Small intestine (tissue), 7 donors: Measurements from ENCODE around the gene RAB22A. TPM values are rescaled to one million over a fixed set of nuclear protein-coding genes. Genes with fewer than 3 reads are reported as not detected.

Experiments
- DNase-seq, 2 donors: peaks; one replicate each; pipeline versions ENCODE4 v3.0.0 to v3.0.0-alpha.2; 2013
- FAIRE-seq: peaks from 2 replicates; lab custom pipeline; 2012; peaks lifted over from hg19 to GRCh38; lab: Jason Lieb, UNC
- H3K27ac ChIP-seq, 3 donors: one replicate each; pipeline ENCODE4 v1.5.1; 2013; ENCODE audit warnings: low read length in 2 of 3, mild to moderate bottlenecking in 2 of 3, control low read depth in 1 of 3, inconsistent platforms in 1 of 3, low read depth in 1 of 3, moderate library complexity in 1 of 3
- H3K27me3 ChIP-seq, 3 donors: one replicate each; pipeline ENCODE4 v1.6.1; 2013; ENCODE audit warnings: low read length in 3 of 3, inconsistent platforms in 1 of 3; ENCODE audit not compliant: control insufficient read depth in 3 of 3, insufficient read depth in 3 of 3
- H3K36me3 ChIP-seq, 3 donors: one replicate each; pipeline ENCODE4 v1.6.1; 2013; ENCODE audit warnings: low read length in 3 of 3, inconsistent platforms in 1 of 3, low read depth in 1 of 3, mild to moderate bottlenecking in 1 of 3, moderate library complexity in 1 of 3; ENCODE audit not compliant: control insufficient read depth in 3 of 3, insufficient read depth in 2 of 3
- H3K4me1 ChIP-seq, 3 donors: one replicate each; pipeline ENCODE4 v1.6.1; 2013; ENCODE audit warnings: low read length in 2 of 3, inconsistent platforms in 1 of 3, low read depth in 1 of 3, mild to moderate bottlenecking in 1 of 3, moderate library complexity in 1 of 3; ENCODE audit not compliant: control insufficient read depth in 3 of 3, insufficient read depth in 2 of 3
- H3K4me3 ChIP-seq, 3 donors: one replicate each; pipeline ENCODE4 v1.5.1; 2013; ENCODE audit warnings: low read length in 3 of 3, control low read depth in 1 of 3, inconsistent platforms in 1 of 3, low read depth in 1 of 3, mild to moderate bottlenecking in 1 of 3, moderate library complexity in 1 of 3
- H3K9me3 ChIP-seq, 2 donors: one replicate each; pipeline ENCODE4 v1.6.1; 2013; ENCODE audit warnings: low read depth in 1 of 2, low read length in 1 of 2; ENCODE audit not compliant: control insufficient read depth in 2 of 2, insufficient read depth in 1 of 2
- WGBS, 3 donors: extraction: QIAGEN DNeasy Blood & Tissue Kit; methylation state at CpG; one replicate each; pipeline ENCODE4 v1.1.7; 2013; 5-methylcytosine and 5-hydroxymethylcytosine counted together
- polyA plus RNA-seq, 4 donors: library from polyadenylated mRNA; stranded (reverse) in 3 of 4; unstranded in 1 of 4; fragments of 200-250 nt in 3 of 4; fragments of 120-200 nt in 1 of 4; gene quantifications; one replicate each; pipeline versions ENCODE4 v1.2.1 to v1.2.3, GENCODE V29; 2013
- donor health status: healthy with polysubstance abuse.
- donor health status: control.
- donor health status: control.
- donor health status: Bipolar disorder and iron deficiency.
- donor health status: healthy.

RAB22A gene
- polyA plus RNA-seq, 4 donors = 6.9 to 19.7 (median 12.1) TPM

DNA sequence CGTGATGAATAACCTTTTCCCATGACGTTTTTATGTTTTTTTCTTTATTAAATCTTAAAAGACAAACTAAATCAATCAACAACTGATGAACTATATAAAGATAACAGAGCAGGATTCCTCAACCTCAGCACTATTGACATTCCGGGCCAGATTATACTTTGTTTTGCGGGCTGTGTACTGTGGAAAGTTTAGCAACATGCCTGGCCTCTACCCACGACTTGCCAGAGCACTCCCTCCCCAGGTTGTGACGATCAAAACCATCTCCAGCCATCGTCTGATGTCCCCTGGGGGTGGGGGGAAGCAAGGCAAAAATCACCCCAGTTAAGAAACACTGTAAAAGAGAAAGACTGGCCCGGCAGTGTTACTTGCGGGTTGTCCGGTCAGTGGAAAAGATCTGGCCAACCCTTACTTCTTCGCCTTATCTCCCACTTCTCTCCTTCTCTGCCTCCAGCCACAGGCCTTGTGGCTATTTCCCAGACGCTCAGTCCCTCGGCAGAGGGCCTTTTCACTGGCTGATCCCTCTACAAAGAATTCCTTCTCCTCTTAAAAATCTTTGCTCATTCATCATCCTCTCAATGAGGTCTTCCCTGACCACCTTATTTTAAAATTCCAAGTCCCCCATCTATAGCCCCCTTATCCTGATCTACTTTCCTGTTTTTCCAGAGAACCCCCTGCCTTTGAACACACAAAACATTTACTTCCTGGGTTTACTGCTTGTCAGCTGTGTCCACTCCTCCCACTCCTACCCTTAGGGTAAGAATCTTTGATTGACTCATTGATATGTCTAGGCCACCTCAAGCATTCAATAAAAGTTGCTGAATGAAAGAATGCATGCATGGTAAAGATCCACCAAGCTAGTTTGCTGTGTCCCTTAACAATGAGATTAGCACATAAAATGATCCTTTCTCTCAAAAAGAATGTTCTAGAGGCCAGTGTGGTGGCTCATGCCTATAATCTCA is 14.7 kb upstream of the RAB22A start:
- Histone ChIP-seq H3K9me3 (no peaks in the 10 kb centered on the region), H3K27me3 (no peaks in the 10 kb centered on the region), H3K4me3 (no peak overlapping the region), H3K4me1 (no peaks in the 10 kb centered on the region), H3K27ac (no peak overlapping the region), H3K36me3 (no peaks in the 10 kb centered on the region)
- WGBS, 3 donors = 83 to 87% (median 87%) methylated on average over 13 of the region's 13 CpGs
- no peak for FAIRE-seq
- no peak for DNase-seq

DNA sequence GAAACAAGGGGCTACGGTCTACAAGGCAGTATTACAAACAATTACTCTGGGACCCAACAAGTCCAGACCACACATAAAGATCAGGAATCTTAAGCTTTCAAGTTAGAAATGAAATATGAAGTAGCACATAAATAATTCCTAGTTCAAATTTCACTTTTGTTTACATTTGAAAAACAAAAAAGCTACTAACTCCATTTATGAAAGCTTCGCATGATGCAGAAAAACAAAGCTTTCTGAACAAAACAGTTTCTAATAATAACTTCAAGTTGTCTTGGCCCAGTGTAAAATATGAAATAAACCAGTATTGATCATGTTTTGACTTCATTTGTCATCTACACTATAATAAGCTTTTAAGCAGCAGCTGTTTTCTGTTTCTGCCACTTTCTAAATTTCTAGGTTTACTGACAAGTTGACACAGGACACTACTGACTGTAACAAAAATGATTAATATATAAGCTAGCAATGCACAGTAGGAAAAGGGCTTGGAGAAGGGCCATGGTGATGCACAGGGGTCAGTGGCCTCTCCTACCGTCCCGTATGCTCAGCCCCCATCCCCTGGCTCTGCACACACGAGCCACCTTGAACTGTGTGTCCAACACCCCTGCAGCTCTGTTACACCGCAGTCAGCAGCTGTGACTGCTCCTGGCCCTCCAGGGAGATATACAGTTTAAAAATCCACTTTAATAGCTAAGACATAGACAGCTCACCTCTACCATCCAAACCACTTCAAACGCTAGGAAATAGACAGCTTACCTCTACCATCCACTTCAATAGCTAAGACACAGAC is 13.3 kb upstream of the RAB22A start:
- H3K27ac ChIP-seq = no peak overlapping the region
- H3K4me3 ChIP-seq = no peak overlapping the region
- no peaks in the 10 kb centered on the region for H3K27me3 ChIP-seq
- WGBS, 3 donors = 77 to 95% (median 93%) methylated on average over 7 of the region's 7 CpGs
- no peaks in the 10 kb centered on the region for H3K9me3 ChIP-seq
- H3K4me1 ChIP-seq = no peaks in the 10 kb centered on the region
- DNase-seq (no peak), FAIRE-seq (no peak)
- peaks cover 0 to 2% (median 0%) of the 10 kb centered on the region in 3 donors for H3K36me3 ChIP-seq

DNA sequence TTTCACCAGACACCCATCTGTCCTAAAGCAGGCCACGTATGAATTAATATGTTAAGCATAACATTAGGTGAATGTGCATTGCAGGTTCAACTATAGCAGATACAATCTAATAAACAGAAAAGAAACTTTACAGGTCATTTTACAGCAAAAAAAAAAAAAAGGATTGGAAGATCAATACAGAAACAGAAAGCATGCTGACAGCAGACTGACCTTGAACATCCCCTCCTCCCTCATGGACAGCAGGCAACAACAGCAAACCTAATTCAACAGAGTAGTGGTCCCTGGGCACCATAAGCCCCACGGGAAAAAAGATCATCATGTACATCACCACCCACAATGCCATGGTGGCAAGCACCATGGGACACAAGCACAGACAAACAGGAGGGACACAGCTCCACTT is 12.1 kb upstream of the RAB22A start:
- H3K4me1 ChIP-seq = no peaks in the 10 kb centered on the region
- no peaks in the 10 kb centered on the region for H3K9me3 ChIP-seq
- no peak overlapping the region for H3K4me3 ChIP-seq
- 54 to 70% (median 55%) methylated on average over 2 of the region's 2 CpGs for WGBS, 3 donors
- DNase-seq (no peak), FAIRE-seq (no peak)
- H3K36me3 ChIP-seq = peaks cover 0 to 7% (median 2%) of the 10 kb centered on the region in 3 donors
- H3K27me3 ChIP-seq = no peaks in the 10 kb centered on the region
- no peak overlapping the region for H3K27ac ChIP-seq

GRCh38 chr20:58300321-58300720 is 9.2 kb upstream of the RAB22A start:
- Histone ChIP-seq H3K27ac (no peak overlapping the region), H3K4me3 (no peak overlapping the region), H3K9me3 (no peaks in the 10 kb centered on the region), H3K27me3 (no peaks in the 10 kb centered on the region), H3K36me3 (peaks cover 0 to 7% (median 2%) of the 10 kb centered on the region in 3 donors), H3K4me1 (no peaks in the 10 kb centered on the region)
- FAIRE-seq (no peak), DNase-seq (no peak)
- 88 to 97% (median 90%) methylated on average over 5 of the region's 5 CpGs for WGBS, 3 donors

DNA sequence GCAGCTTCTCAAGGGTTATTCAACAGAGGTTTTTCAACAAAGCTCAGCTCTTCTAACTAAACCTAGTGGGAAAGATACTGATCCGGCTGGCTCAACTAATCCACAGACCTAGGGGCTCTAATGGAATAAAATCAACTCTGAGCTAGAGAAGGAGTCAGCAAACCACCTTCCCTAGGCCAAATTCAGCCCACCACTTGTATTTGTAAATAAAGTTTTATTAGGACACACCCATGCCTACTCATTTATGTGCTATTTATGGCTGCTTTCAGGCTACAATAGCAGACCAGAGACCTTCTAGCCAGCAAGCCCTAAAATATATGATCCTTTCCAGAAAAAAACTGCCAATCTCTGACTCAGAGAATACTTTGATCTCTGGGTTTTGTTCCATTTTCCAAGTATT is 6.0 kb upstream of the RAB22A start:
- DNase-seq (no peak), FAIRE-seq (no peak)
- Histone ChIP-seq H3K27ac (no peak overlapping the region), H3K9me3 (no peaks in the 10 kb centered on the region), H3K36me3 (peaks cover 0 to 7% (median 2%) of the 10 kb centered on the region in 3 donors), H3K4me3 (no peak overlapping the region), H3K27me3 (no peaks in the 10 kb centered on the region), H3K4me1 (peaks cover 0 to 9% (median 4%) of the 10 kb centered on the region in 3 donors)
- WGBS, 3 donors = 96 to 100% (median 97%) methylated on average over 1 of the region's 1 CpG

- no peaks in the 10 kb centered on the region for H3K27me3 ChIP-seq
- WGBS, 3 donors = 94 to 100% (median 100%) methylated on average over 1 of the region's 1 CpG
Observed at GRCh38 chr20:58305061-58305460, 4.5 kb upstream of the RAB22A start.

GRCh38 chr20:58306421-58307261 is 2.9 kb upstream of the RAB22A start:
- WGBS, 3 donors = 64 to 72% (median 67%) methylated on average over 11 of the region's 11 CpGs
- H3K4me1 ChIP-seq = peaks cover 0 to 14% (median 11%) of the 10 kb centered on the region in 3 donors
- H3K4me3 ChIP-seq = no peak overlapping the region
- peaks cover 0 to 2% (median under 1%) of the 10 kb centered on the region in 3 donors for H3K36me3 ChIP-seq
- no peak for FAIRE-seq
- H3K27me3 ChIP-seq = no peaks in the 10 kb centered on the region
- no peaks in the 10 kb centered on the region for H3K9me3 ChIP-seq
- peak; percentile 8 to 12 for DNase-seq
- peak overlapping the region in 1 of 3 donors; percentile 46 for H3K27ac ChIP-seq

More at GRCh38 chr20:58305061-58305460, 4.5 kb upstream of the RAB22A start:
- FAIRE-seq = no peak
- H3K4me1 ChIP-seq = peaks cover 0 to 9% (median 4%) of the 10 kb centered on the region in 3 donors
- H3K27ac ChIP-seq = no peak overlapping the region
- no peak overlapping the region for H3K4me3 ChIP-seq
- peaks cover 0 to 7% (median 2%) of the 10 kb centered on the region in 3 donors for H3K36me3 ChIP-seq
- H3K9me3 ChIP-seq = no peaks in the 10 kb centered on the region
- no peak for DNase-seq
